GM10248 (cell line): ENCODE data around the gene MAGEA11.
"Not testable (repeated sequence)": the region's sequence is repeated elsewhere in the genome, so short reads cannot be mapped to it uniquely, and the experiment has no call there.

Source experiments
- CTCF ChIA-PET: fragments of 300-600 bp; sonication (Branson Sonifier 250); formaldehyde crosslinking; extraction: SDS; loops from one replicate; lab custom pipeline; 2021; ENCODE audit warnings: antibody characterized with exemption; lab: Yijun Ruan, JAX
- POLR2A ChIA-PET: fragments of 350-650 bp; sonication (Branson Sonifier 250); formaldehyde crosslinking; extraction: SDS; loops from one replicate; lab custom pipeline; 2020; ENCODE audit warnings: antibody characterized with exemption; lab: Yijun Ruan, JAX
- DNase-seq: peaks from one replicate; pipeline ENCODE4 v3.0.0; 2012; ENCODE audit errors: extremely low spot score
- CTCF ChIP-seq: IDR thresholded peaks from 2 replicates; pipeline ENCODE4 v1.5.1; 2012; ENCODE audit warnings: mild to moderate bottlenecking, low read depth; ENCODE audit errors: extremely low read depth, missing control alignments, control extremely low read depth

Gene MAGEA11, protein sequence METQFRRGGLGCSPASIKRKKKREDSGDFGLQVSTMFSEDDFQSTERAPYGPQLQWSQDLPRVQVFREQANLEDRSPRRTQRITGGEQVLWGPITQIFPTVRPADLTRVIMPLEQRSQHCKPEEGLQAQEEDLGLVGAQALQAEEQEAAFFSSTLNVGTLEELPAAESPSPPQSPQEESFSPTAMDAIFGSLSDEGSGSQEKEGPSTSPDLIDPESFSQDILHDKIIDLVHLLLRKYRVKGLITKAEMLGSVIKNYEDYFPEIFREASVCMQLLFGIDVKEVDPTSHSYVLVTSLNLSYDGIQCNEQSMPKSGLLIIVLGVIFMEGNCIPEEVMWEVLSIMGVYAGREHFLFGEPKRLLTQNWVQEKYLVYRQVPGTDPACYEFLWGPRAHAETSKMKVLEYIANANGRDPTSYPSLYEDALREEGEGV

GRCh38 chrX:149711545-149712236 lies at the start of gene MAGEA11:
MAGEA11 (plus strand) TSS chrX:149712060; CDS start chrX:149713160, 1,100 bp downstream.
- DNase-seq: no peak
- ChIA-PET POLR2A (no interaction called here), CTCF (no interaction called here)
- TF ChIP-seq CTCF: no peak

DNA sequence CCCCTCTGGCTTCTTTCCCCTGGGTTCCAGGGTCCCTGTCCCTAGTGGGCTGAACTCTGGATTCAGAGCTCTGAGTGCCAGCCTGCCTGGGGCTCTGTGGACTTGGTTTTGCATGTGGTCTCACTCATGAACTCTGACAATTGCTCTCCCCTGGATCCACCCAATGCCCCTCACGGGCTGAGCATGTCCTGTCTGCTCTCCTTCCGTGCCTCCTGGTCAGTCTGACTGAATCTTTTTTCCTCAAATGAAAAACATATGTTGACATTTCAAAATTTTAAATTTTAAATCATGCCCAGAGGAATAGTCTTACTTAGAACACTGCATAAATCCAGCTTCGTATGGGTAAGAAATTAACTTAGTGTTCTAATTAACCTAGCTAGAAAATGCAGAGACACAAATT lies 36.8 kb upstream of the MAGEA11 start:
- CTCF ChIA-PET: not testable (repeated sequence)

GRCh38 chrX:149675554-149675953 lies 36.3 kb upstream of the MAGEA11 start:
- POLR2A ChIA-PET, DNase-seq, CTCF ChIA-PET: not testable (repeated sequence)

More for the DNA sequence above, 36.8 kb upstream of the MAGEA11 start:
- DNase-seq, POLR2A ChIA-PET: not testable (repeated sequence)

DNA sequence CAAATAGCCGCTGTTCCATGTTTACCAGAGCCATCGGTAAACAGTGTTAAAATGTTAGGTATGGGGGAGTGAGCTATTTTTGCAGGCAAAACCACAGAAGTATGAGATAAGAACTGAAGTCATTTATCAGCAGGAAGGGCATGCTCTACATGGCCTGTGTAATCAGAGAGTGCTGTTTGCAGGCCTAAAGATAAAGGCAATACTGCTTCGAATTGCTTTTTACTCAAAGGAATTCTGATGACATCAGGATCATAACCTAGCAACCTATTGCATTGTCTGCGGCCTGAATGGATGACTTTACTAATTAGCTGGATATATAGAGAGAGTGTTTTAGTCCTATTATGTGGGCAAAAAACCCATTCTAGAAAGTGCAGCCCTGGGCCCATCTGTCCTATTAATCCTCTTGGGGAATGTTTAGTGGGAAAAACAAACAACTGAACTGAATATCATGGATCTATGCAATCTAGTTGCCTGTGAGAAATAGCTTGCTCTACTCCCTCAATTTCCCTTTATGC lies 32.6 kb upstream of the MAGEA11 start:
- DNase-seq, POLR2A ChIA-PET, CTCF ChIA-PET: not testable (repeated sequence)

DNA sequence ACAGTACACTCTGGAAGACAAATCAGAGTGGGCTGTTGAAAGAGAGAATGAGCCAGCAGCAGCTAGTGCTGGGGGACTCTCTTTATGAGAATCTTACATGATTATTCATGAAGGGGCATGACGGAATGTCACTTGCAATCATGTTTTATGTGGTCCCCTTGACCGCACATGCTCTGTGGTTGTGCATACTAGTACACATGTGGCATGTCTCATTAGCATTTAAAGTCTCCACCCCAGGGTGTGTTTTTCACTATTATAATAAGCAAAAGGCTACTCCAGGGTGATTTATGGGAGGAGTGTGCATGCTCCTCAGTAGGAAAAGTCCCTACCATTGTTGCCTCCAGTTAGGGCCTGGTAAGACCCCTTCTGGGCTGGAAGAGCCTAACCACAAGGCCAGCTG lies 30.7 kb upstream of the MAGEA11 start:
- TF ChIP-seq CTCF: no peak
- POLR2A ChIA-PET: no interaction called here

GRCh38 chrX:149682031-149682430 lies 29.8 kb upstream of the MAGEA11 start:
- CTCF ChIA-PET: no interaction called here
- no peak for TF ChIP-seq CTCF
- POLR2A ChIA-PET: no interaction called here
- no peak for DNase-seq

More for the DNA sequence above, 30.7 kb upstream of the MAGEA11 start:
- no peak for DNase-seq
- CTCF ChIA-PET: no interaction called here

GRCh38 chrX:149682956-149683947 lies 28.6 kb upstream of the MAGEA11 start:
- no peak for TF ChIP-seq CTCF
- ChIA-PET CTCF (no interaction called here), POLR2A (no interaction called here)
- DNase-seq: no peak
